Heart left ventricle (tissue), 16 donors: ENCODE data around the gene TAF5L. TPM values are rescaled to one million over a fixed set of nuclear protein-coding genes. Genes with fewer than 3 reads are reported as not detected.

Source experiments
- ATAC-seq, 4 donors: fragments of 200-7000 bp; cut with Tn5 transposase; one replicate each; pipeline ENCODE4 v1.9.1; 2020 to 2022; ENCODE audit warnings: moderate library complexity in 4 of 4, mild to moderate bottlenecking in 3 of 4, moderate number of reproducible peaks in 1 of 4
- DNase-seq, 5 donors: peaks; one replicate each; pipeline ENCODE4 v3.0.0-alpha.2; 2020
- H3K27ac ChIP-seq, 12 donors: fragments of 200-600 bp; sonication (generic) in 4 of 12; one replicate each; pipeline versions ENCODE4 v1.5.0 to v1.8.0; 2016 to 2022; ENCODE audit warnings: mild to moderate bottlenecking in 2 of 12
- H3K27me3 ChIP-seq, 9 donors: fragments of 200-600 bp; sonication (generic) in 2 of 9; one replicate each; pipeline versions ENCODE4 v1.5.1 to v1.8.0; 2016 to 2022; ENCODE audit warnings: mild to moderate bottlenecking in 3 of 9
- H3K36me3 ChIP-seq, 9 donors: fragments of 200-600 bp; sonication (generic) in 2 of 9; one replicate each; pipeline versions ENCODE4 v1.5.0 to v1.8.0; 2018 to 2022; ENCODE audit warnings: mild to moderate bottlenecking in 2 of 9
- H3K4me1 ChIP-seq, 12 donors: fragments of 200-600 bp; sonication (generic) in 4 of 12; one replicate each; pipeline versions ENCODE4 v1.5.0 to v1.8.0; 2016 to 2022; ENCODE audit warnings: mild to moderate bottlenecking in 3 of 12
- H3K4me3 ChIP-seq, 12 donors: fragments of 200-600 bp; sonication (generic) in 4 of 12; one replicate each; pipeline versions ENCODE4 v1.5.0 to v1.8.0; 2017 to 2022; ENCODE audit warnings: mild to moderate bottlenecking in 9 of 12, moderate library complexity in 4 of 12
- H3K9me3 ChIP-seq, 12 donors: fragments of 200-600 bp; sonication (generic) in 4 of 12; one replicate each; pipeline versions ENCODE4 v1.5.0 to v1.8.0; 2016 to 2022; ENCODE audit warnings: mild to moderate bottlenecking in 1 of 12
- CTCF ChIP-seq, 12 donors: fragments of 200-600 bp; sonication (generic) in 4 of 12; IDR thresholded peaks; one replicate each; pipeline versions ENCODE4 v1.5.0 to v1.8.0; 2018 to 2022; ENCODE audit warnings: antibody characterized with exemption in 12 of 12, mild to moderate bottlenecking in 5 of 12
- POLR2A ChIP-seq, 2 donors: fragments of 450-650 bp; IDR thresholded peaks; one replicate each; pipeline ENCODE4 v1.6.1; 2017; ENCODE audit warnings: antibody characterized with exemption in 2 of 2, mild to moderate bottlenecking in 2 of 2, moderate library complexity in 2 of 2
- WGBS, 4 donors: extraction: QIAGEN DNeasy Blood & Tissue Kit in 2 of 4; methylation state at CpG; one replicate each; pipeline versions ENCODE4 v1.1.5 to v1.1.7; 2013 to 2018; 5-methylcytosine and 5-hydroxymethylcytosine counted together
- intact Hi-C, 10 donors: fragments of 100-400 bp; cut with DNase I; formaldehyde crosslinking; loops; one replicate each; pipeline versions ENCODE4 v1.11.1 to v1.14.2; 2022
- polyA plus RNA-seq, 2 donors: library from polyadenylated mRNA; stranded (reverse); fragments of 200-250 nt; gene quantifications; one replicate each; pipeline ENCODE4 v1.2.3, GENCODE V29; 2013
- total RNA-seq, 9 donors: library from RNA; depleted of rRNA in 2 of 9; stranded (reverse); fragments of >200 nt in 2 of 9; fragmentation: NEBNext Ultra II Directional in 3 of 9; extraction: Animal tissue kit (Norgen Biotek cat#: 25700) in 3 of 9; gene quantifications; one replicate each; pipeline versions ENCODE4 v1.1.0 to v1.2.4, GENCODE V29; 2016 to 2023
- donor health status: ischemic (EF 13 %, LVEDD 7.1; RV severe dilation, severe dysfunction).
- donor health status: healthy with polysubstance abuse.
- donor health status: DM: no; HTN: yes; CAD: no.
- donor health status: DM: no; HTN: no; CAD: no.
- donor health status: ischemic (EF 25% LVEDD 6.9; RV normal size, moderate dysfunction).
- donor health status: ischemic (EF 25% LVEDD 5.7; RV mildly dilated, moderate dysfunction).
- donor health status: healthy.
- donor health status: DM: yes; HTN: yes; CAD: no.
- donor health status: ischemic (EF 35%, LVEDD 5.7; RV mildly dilated, moderate dysfunction).
- donor health status: nonischemic (EF 11% LVEDD 7.7; RV severe dilation, severe dysfunction).
- donor health status: DM: yes; HTN: yes; CAD: no.
- donor health status: PGD.
- donor health status: ischemic (EF 29% LVEDD 5.4; RV normal size, mild dysfunction).
- donor health status: nonischemic (EF 23%, LVEDD 6.1; RV moderate dilation, normal function).

Gene TAF5L
- total and polyA plus RNA-seq, 11 donors = 4.4 to 15.4 (median 11.1) TPM

GRCh38 chr1:229557913-229558414, 68.0 kb downstream of the TAF5L start:
- ATAC-seq (peak in 3 of 4 donors; percentile 3 to 29 (median 21)), DNase-seq (peak; percentile 45 to 81 (median 60))
- Histone ChIP-seq H3K27ac (peak overlapping the region; percentile 75 to 97 (median 92)), H3K36me3 (no peaks in the 10 kb centered on the region), H3K27me3 (no peaks in the 10 kb centered on the region), H3K4me1 (peaks cover 0 to 46% (median 23%) of the 10 kb centered on the region in 12 donors), H3K9me3 (no peaks in the 10 kb centered on the region), H3K4me3 (peak overlapping the region; percentile 76 to 90 (median 80))
- WGBS, 4 donors = 0 to 2% (median 0%) methylated on average over 21 to 59 of the region's 59 CpGs
- no peak for TF ChIP-seq POLR2A (IDR thresholded peaks at IDR 0.05)
- TF ChIP-seq CTCF (IDR thresholded peaks at IDR 0.05) = peak in 4 of 12 donors; percentile 15 to 49 (median 34)
- intact Hi-C loops = loop anchor here (1.0 to 10.0 kb wide), 9 partner anchors 39 to 757 kb away; partner anchors contain the start of genes TAF5L (in 5 of the 10), URB2 (in 5 of the 10), GALNT2 (in 1 of the 10) and NUP133 (in 1 of the 10)

GRCh38 chr1:229557200-229557850, 68.6 kb downstream of the TAF5L start:
- intact Hi-C loops = loop anchor here in 5 of 10 donors (5.0 to 10.0 kb wide), 5 partner anchors 40 to 757 kb away; partner anchors contain the start of gene GALNT2 (in 1 of the 5)
- ATAC-seq = no peak
- H3K4me1 ChIP-seq = peaks cover 0 to 46% (median 23%) of the 10 kb centered on the region in 12 donors
- no peaks in the 10 kb centered on the region for H3K27me3 ChIP-seq
- H3K27ac ChIP-seq = peak overlapping the region in 10 of 12 donors; percentile 84 to 97 (median 92)
- no peaks in the 10 kb centered on the region for H3K36me3 ChIP-seq
- H3K4me3 ChIP-seq = peak overlapping the region; percentile 76 to 90 (median 80)
- no peak for TF ChIP-seq POLR2A (IDR thresholded peaks at IDR 0.05)
- WGBS, 4 donors = 37 to 43% (median 40%) methylated on average over 5 of the region's 5 CpGs
- DNase-seq = no peak
- no peaks in the 10 kb centered on the region for H3K9me3 ChIP-seq

GRCh38 chr1:229554886-229555621, 70.9 kb downstream of the TAF5L start:
- Histone ChIP-seq H3K36me3 (no peaks in the 10 kb centered on the region), H3K27ac (no peak overlapping the region), H3K4me3 (no peak overlapping the region), H3K4me1 (peaks cover 0 to 52% (median 25%) of the 10 kb centered on the region in 12 donors), H3K9me3 (no peaks in the 10 kb centered on the region), H3K27me3 (no peaks in the 10 kb centered on the region)
- TF ChIP-seq CTCF (IDR thresholded peaks at IDR 0.05) (no peak), POLR2A (IDR thresholded peaks at IDR 0.05) (no peak)
- WGBS, 4 donors = 71 to 76% (median 74%) methylated on average over 10 of the region's 10 CpGs
- ATAC-seq = no peak
- DNase-seq = no peak
- intact Hi-C loops = loop anchor here in 5 of 10 donors (5.0 to 10.0 kb wide), 5 partner anchors 42 to 760 kb away; partner anchors contain the start of gene GALNT2 (in 1 of the 5)

GRCh38 chr1:229553621-229554130, 72.2 kb downstream of the TAF5L start:
- Histone ChIP-seq H3K36me3 (peaks cover 0 to 10% (median 6%) of the 10 kb centered on the region in 9 donors), H3K4me1 (peaks cover 0 to 45% (median 23%) of the 10 kb centered on the region in 12 donors), H3K27ac (no peak overlapping the region), H3K9me3 (no peaks in the 10 kb centered on the region), H3K27me3 (no peaks in the 10 kb centered on the region), H3K4me3 (no peak overlapping the region)
- intact Hi-C loops = loop anchor here in 4 of 10 donors (10.0 kb wide), 2 partner anchors 751 to 761 kb away; no protein-coding TSS in a partner anchor
- ATAC-seq = no peak
- DNase-seq = no peak
- WGBS, 4 donors = 91 to 93% (median 91%) methylated on average over 7 of the region's 7 CpGs
- TF ChIP-seq CTCF (IDR thresholded peaks at IDR 0.05) (no peak), POLR2A (IDR thresholded peaks at IDR 0.05) (no peak)
